Fibroblast of skin of left quadriceps (primary cell): ENCODE measurements around the gene ANXA8L1.
"Not testable (repeated sequence)": the region's sequence is repeated elsewhere in the genome, so short reads cannot be mapped to it uniquely, and the experiment has no call there.

ENCODE experiments used
- DNase-seq, 2 experiments: peaks; one replicate each; pipeline ENCODE4 v3.0.0-alpha.2; 2013; ENCODE audit warnings: low read depth in 2 of 2

The ANXA8L1 gene

DNA sequence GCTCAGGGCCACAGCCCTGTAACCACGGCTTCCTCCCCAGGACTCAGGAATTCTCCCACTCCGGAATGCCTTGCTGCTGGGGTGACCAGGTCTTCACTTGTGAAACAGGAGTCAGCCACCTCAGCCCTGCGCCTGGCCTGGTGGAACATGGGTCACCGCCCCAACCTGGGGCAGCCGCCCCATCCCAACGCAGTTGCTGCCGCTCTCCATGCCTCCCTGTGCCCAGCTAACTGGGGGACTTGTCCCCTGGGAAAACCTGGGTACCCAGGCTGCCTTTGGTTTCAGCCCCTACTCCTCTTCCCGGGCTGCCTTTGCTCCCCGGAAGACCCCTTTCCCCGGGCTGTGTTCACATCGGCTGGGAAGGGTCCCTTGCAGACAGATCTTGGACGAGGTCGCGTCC, 22.2 kb downstream of the ANXA8L1 start:
- DNase-seq: not testable (repeated sequence)

DNA sequence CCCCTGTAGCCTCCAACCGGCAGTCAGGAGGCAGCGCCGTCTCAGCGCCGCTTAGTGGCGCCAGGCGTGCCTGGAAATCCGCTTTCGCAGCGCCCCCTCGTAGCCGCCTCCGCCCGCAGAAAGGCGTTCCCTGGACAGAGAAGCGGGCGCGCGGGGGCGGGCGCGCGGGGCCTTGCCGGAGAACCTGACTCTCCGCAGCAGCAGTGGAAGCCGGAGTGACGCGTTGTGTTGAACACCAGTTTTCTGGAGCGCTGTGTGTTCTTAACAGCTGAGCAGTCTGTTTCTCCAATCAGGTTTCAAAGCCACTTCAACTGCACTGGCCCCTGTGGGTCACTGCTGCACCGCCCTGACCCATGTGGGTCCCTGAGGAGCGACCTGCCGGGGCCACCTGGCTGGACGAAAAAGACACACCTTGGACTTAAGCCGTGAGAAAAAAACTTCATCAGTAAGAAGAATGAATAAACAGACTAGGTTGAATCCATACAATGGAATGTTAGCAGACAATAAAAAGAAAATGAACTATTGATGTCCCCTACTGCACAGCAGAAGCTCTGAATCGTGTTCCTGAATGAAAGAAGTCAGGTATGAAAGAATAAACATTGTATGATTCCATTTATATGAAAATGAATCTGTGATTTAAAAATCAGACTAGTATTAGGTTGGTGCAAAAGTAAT, 22.8 kb downstream of the ANXA8L1 start:
- not testable (repeated sequence) for DNase-seq

DNA sequence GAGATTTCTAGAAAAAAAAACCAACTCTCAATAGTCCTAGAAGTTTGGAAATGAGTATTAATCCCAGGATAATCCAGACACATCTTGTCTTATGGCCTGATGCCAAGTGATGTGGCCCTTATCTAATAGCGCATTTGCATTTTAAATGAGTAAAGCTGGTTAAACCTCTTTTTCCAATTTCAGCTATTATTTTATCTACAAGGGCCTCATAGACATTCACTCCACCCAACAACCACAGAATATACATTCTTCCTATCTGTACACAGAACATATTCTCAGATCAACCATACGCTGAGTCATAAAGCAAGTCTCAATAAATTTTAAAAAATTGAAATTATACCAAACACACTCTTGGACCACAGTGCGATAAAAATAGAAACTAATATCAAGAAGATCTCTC, 34.0 kb downstream of the ANXA8L1 start:
- not testable (repeated sequence) for DNase-seq

DNA sequence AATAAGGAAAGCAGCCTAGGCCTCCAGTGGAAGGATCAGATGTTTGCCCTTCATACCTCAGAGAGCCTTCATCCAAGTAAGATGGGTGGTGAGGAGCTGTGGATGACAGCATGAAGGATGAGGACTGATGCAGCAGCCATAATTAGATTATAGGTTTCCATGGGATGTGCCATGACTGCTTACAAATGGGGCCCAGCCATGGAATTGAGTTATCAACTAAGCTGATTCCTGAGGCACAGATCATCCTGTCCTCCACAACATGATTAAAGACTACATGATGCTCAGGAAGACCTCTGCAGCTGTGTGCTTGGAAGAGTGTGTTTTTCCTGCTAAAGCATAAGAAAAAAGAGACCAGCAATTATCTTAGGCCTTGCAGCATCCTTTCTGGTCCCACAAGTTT, 35.5 kb downstream of the ANXA8L1 start:
- DNase-seq: not testable (repeated sequence)

DNA sequence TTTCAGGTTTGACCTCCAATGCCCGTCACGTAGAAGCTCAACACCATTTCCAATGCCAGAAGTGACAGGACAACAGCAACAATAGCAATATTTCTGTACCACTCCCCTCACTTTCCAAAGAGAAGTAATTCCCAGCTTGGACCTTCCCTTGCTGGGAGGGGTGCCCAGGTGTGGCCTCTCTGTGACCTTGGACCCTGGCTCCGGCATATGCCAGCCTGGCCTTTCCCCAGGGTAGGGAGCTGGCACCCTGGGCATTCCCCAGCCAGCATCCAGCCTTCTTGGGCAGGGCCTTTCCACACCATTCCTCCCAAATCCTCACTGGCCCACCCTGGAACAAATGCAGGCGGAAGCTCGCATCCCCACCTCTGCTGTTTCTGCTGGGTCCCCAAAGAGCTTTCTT, 37.1 kb downstream of the ANXA8L1 start:
- not testable (repeated sequence) for DNase-seq

DNA sequence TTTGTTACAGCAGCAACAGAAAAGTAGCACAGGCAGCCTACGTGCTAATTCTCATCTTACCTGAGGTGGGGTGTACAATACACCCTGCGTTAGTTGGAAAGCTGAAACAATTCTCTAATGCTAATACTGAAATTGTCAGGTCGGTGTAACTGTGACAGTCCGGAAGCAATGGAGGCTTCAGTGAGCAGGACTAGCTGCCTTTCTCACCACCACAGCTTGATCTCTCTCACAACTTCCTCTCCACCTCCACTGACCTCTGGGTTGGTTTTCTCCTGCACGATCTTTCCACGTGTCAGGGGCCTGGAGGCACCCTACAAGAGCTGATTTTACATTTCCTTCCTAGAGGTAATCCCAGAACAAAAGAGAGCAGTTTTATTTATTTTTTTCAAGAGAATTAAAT, 39.7 kb downstream of the ANXA8L1 start:
- DNase-seq: not testable (repeated sequence)

DNA sequence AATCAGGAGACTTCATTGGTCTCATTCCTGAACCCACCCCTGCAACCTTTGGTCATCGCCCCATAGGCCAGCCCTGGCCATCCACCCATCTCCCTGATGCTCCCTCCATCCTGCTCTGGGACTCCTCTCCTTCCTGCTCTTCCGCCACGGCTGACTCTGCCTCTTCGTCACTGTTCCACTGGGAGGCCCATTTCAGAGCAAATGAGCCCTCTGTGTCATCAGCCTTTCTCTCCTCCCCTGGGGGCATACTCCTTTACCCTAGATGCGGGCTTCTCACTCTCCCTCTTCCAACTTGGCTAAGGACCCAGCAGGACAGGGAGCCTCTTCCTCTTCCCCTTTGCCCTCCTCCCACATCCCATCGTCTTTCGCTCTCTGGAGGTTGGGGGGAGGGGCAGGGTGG, 42.7 kb downstream of the ANXA8L1 start:
- not testable (repeated sequence) for DNase-seq

DNA sequence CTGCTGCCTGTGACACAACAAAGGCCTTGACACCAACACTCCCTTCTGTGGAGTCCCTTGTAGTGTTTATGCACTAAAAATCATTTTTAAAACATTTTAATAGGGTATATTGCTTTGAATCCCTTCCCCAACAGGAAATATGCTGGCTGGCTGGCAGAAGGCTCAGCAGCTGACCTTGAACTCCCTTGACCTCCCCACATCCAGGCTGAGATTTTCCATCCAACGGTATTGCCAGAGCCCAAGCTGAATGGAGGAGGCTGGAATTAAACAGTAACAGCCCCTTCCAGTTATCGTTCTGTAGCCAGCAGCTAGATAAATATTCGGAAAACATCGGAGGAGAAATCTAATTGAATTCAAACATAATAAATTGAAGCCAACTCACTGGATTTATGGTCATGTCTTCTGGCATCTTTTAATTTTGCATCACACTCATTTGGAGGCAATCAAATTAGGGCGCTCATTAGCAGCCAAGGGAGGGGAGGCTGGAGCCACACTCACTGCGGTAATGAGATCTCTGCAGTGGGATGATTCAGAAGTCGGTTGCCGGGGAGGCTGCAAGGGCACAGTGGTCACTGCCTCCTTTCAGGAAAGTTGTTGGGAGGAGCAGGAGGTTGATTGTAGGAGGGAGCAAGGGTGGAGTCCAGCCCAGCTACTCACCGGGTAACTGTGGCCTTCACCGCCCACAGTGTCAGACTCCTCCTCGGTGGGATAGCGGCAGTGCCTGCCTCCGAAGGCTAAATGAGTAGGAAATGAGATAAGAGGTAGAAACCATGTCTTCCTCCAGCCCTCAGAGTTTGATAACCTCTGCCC, 44.2 kb downstream of the ANXA8L1 start:
- DNase-seq: not testable (repeated sequence)

DNA sequence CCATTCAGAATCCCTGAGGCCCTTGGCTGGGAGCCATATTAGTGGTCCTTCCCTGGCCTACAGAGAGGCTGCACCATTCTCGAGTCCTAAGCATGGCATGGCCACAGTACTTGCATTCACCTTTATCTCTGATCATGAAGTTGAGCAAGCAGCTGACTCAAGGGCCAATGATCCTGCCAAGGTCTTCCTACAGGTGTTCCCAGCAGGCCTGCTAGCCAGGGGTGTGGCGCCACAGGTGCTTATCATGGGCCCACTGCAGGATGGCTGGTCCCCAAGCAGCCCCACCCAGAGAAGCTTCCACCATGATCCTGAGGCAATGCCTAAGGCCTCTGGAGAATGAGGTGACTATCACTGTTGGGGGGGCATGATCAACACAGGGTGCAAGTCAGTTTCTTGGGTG, 48.0 kb downstream of the ANXA8L1 start:
- DNase-seq: not testable (repeated sequence)

DNA sequence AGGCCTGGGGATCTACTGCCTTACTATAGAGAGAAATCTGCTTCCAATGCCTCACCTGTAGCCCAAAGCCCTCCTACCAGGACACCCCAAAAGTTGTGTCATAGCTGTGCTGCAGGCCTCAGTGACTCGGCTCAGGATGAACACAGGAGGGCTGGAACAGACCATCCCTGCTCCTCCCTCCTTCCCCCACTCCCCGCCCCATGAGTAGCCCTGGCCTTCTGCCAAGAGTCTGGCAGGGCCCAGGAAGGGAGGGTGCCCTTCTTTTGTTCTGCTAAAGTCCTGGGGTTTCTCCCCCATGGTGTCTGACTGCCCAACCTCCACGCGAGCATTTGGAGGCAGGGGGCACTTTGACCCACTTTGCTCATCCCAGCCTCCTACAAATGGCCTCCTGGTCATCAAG, 65.4 kb downstream of the ANXA8L1 start:
- DNase-seq: not testable (repeated sequence)
